Measurements from ENCODE around the gene GSTA4. TPM values are rescaled to one million over a fixed set of nuclear protein-coding genes. Genes with fewer than 3 reads are reported as not detected.

GSTA4 gene
- polyA plus RNA-seq, 1 donor from 2014 or later: 764 TPM

DNA sequence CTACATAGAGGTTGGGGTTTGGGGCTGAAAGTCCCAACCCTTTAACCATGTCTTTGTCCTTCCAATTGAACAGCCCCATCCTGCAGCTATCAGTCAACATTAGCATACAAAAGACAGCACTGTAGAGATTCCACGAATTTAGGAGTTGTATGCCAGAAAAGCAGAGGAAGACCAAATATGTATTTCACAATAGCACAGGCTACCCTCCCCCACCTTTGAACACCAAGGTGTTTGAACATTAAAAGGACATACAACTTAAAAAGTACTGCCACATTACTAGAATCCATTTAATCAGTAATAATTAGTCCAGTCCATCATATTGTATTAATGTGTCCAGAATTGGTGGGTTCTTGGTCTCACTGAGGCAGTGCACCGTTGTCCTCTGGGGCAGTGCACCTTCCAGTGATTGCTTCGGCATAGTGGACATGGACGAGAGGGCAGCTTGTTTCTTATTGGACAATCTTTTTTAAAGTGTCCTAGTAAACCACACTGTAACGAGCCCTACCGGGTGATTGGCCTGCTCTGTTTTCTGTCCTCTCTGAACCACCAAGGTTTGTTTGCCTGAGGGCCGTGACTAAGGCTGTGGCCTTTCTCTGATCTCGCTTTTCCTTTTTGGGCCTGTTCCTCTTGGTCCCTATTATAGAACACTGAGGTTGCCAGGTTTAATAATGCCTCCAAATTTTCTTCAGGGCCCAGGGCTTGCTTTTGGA, 36.4 kb downstream of the GSTA4 start:
- H3K4me2 ChIP-seq (ENCODE audit: low read length): no peak overlapping the region
- no peaks in the 10 kb centered on the region for H3K27me3 ChIP-seq (ENCODE audit: insufficient read depth, low read depth, low read length)
- no peaks in the 10 kb centered on the region for H3K36me3 ChIP-seq (ENCODE audit: insufficient read depth, low read length)
- H4K20me1 ChIP-seq (ENCODE audit: insufficient read depth): no peaks in the 10 kb centered on the region
- H3K79me2 ChIP-seq (replicated peaks; ENCODE audit: insufficient read depth, low read length): no peaks in the 10 kb centered on the region
- H3K9ac ChIP-seq (ENCODE audit: low read length): no peak overlapping the region
- H3K9me2 ChIP-seq (ENCODE audit: insufficient read depth, low read length): no peaks in the 10 kb centered on the region
- TF ChIP-seq EZH2 (IDR thresholded peaks at IDR 0.05; ENCODE audit: borderline replicate concordance, insufficient read depth, low read length, poor library complexity, severe bottlenecking) (no peak), RAD21 (conservative IDR thresholded peaks at IDR 0.05) (no peak), MXI1 (conservative IDR thresholded peaks at IDR 0.05; ENCODE audit: poor library complexity, severe bottlenecking) (no peak), POLR2AphosphoS5 (IDR thresholded peaks at IDR 0.05) (no peak), SMC3 (conservative IDR thresholded peaks at IDR 0.05; ENCODE audit: poor library complexity) (no peak), EP300 (conservative IDR thresholded peaks at IDR 0.05; ENCODE audit: poor library complexity, severe bottlenecking) (no peak), TAF1 (IDR thresholded peaks at IDR 0.05; ENCODE audit: low read depth) (no peak)
- TF ChIP-seq, protein P1, sequence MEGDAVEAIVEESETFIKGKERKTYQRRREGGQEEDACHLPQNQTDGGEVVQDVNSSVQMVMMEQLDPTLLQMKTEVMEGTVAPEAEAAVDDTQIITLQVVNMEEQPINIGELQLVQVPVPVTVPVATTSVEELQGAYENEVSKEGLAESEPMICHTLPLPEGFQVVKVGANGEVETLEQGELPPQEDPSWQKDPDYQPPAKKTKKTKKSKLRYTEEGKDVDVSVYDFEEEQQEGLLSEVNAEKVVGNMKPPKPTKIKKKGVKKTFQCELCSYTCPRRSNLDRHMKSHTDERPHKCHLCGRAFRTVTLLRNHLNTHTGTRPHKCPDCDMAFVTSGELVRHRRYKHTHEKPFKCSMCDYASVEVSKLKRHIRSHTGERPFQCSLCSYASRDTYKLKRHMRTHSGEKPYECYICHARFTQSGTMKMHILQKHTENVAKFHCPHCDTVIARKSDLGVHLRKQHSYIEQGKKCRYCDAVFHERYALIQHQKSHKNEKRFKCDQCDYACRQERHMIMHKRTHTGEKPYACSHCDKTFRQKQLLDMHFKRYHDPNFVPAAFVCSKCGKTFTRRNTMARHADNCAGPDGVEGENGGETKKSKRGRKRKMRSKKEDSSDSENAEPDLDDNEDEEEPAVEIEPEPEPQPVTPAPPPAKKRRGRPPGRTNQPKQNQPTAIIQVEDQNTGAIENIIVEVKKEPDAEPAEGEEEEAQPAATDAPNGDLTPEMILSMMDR (IDR thresholded peaks at IDR 0.05; ENCODE audit: poor library complexity, severe bottlenecking): no peak
- TF ChIP-seq, protein P2, sequence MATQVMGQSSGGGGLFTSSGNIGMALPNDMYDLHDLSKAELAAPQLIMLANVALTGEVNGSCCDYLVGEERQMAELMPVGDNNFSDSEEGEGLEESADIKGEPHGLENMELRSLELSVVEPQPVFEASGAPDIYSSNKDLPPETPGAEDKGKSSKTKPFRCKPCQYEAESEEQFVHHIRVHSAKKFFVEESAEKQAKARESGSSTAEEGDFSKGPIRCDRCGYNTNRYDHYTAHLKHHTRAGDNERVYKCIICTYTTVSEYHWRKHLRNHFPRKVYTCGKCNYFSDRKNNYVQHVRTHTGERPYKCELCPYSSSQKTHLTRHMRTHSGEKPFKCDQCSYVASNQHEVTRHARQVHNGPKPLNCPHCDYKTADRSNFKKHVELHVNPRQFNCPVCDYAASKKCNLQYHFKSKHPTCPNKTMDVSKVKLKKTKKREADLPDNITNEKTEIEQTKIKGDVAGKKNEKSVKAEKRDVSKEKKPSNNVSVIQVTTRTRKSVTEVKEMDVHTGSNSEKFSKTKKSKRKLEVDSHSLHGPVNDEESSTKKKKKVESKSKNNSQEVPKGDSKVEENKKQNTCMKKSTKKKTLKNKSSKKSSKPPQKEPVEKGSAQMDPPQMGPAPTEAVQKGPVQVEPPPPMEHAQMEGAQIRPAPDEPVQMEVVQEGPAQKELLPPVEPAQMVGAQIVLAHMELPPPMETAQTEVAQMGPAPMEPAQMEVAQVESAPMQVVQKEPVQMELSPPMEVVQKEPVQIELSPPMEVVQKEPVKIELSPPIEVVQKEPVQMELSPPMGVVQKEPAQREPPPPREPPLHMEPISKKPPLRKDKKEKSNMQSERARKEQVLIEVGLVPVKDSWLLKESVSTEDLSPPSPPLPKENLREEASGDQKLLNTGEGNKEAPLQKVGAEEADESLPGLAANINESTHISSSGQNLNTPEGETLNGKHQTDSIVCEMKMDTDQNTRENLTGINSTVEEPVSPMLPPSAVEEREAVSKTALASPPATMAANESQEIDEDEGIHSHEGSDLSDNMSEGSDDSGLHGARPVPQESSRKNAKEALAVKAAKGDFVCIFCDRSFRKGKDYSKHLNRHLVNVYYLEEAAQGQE (IDR thresholded peaks at IDR 0.05; ENCODE audit: borderline replicate concordance): no peak
- H2AFZ ChIP-seq (ENCODE audit: low read depth, low read length): no peak overlapping the region
- H3K27ac ChIP-seq (ENCODE audit: low read length): no peak overlapping the region
- no peaks in the 10 kb centered on the region for H3K9me3 ChIP-seq (ENCODE audit: low read length)
- H3K4me3 ChIP-seq (ENCODE audit: low read length): no peak overlapping the region
- no peaks in the 10 kb centered on the region for H3F3A ChIP-seq (ENCODE audit: insufficient read depth, low read length, poor library complexity, severe bottlenecking)

DNA sequence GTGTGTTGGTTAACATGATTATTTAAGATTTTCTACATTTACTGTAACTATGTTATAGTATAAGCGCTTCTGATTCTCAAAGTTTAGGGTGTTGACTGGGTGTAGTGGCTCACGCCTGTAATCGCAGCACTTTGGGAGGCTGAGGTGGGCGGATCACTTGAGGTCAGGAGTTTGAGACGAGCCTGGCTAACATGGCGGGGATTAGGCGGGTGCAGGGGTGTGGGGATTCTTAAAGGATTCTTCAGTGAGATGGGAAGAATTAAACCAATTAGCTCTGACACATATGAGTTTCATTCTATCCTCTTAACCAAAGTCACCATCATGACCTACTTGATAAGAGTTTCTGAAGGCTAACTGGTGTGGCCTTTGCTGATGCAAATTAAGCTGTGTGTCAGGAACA, 39.2 kb downstream of the GSTA4 start:
- Histone ChIP-seq H3K9me3 (ENCODE audit: low read length) (no peaks in the 10 kb centered on the region), H3K27me3 (ENCODE audit: insufficient read depth, low read depth, low read length) (no peaks in the 10 kb centered on the region), H3K36me3 (ENCODE audit: insufficient read depth, low read length) (no peaks in the 10 kb centered on the region), H3K27ac (ENCODE audit: low read length) (no peak overlapping the region), H2AFZ (ENCODE audit: low read depth, low read length) (no peak overlapping the region), H3K79me2 (replicated peaks; ENCODE audit: insufficient read depth, low read length) (no peaks in the 10 kb centered on the region), H3K9me2 (ENCODE audit: insufficient read depth, low read length) (no peaks in the 10 kb centered on the region), H3K9ac (ENCODE audit: low read length) (no peak overlapping the region), H3K4me3 (ENCODE audit: low read length) (no peak overlapping the region), H3F3A (ENCODE audit: insufficient read depth, low read length, poor library complexity, severe bottlenecking) (no peaks in the 10 kb centered on the region), H4K20me1 (ENCODE audit: insufficient read depth) (no peaks in the 10 kb centered on the region), H3K4me2 (ENCODE audit: low read length) (no peak overlapping the region)
- no peak for TF ChIP-seq EP300 (conservative IDR thresholded peaks at IDR 0.05; ENCODE audit: poor library complexity, severe bottlenecking)
- TF ChIP-seq, protein P2 (IDR thresholded peaks at IDR 0.05; ENCODE audit: borderline replicate concordance): no peak
- TF ChIP-seq RAD21 (conservative IDR thresholded peaks at IDR 0.05): no peak
- TF ChIP-seq TAF1 (IDR thresholded peaks at IDR 0.05; ENCODE audit: low read depth): no peak
- no peak for TF ChIP-seq SMC3 (conservative IDR thresholded peaks at IDR 0.05; ENCODE audit: poor library complexity)
- no peak for TF ChIP-seq POLR2AphosphoS5 (IDR thresholded peaks at IDR 0.05)
- TF ChIP-seq, protein P1 (IDR thresholded peaks at IDR 0.05; ENCODE audit: poor library complexity, severe bottlenecking): no peak
- no peak for TF ChIP-seq EZH2 (IDR thresholded peaks at IDR 0.05; ENCODE audit: borderline replicate concordance, insufficient read depth, low read length, poor library complexity, severe bottlenecking)

All from neural cell (in vitro differentiated cells).